ENCODE results near the gene METTL9.

GRCh38 chr16:21598206-21598605 is 1.2 kb upstream of the METTL9 start:
- no peak for TF ChIP-seq CTCF (IDR thresholded peaks at IDR 0.05)
- TF ChIP-seq POLR2A (IDR thresholded peaks at IDR 0.05) = no peak

All from uterus (tissue), 2 donors.